NCI-H187 (cell line): ENCODE results near the gene CFAP70.

ENCODE experiments used
- DNase-seq, 2 experiments: peaks; one replicate each; lab custom pipeline; 2025; lab: John Stamatoyannopoulos, UW

Gene CFAP70

DNA sequence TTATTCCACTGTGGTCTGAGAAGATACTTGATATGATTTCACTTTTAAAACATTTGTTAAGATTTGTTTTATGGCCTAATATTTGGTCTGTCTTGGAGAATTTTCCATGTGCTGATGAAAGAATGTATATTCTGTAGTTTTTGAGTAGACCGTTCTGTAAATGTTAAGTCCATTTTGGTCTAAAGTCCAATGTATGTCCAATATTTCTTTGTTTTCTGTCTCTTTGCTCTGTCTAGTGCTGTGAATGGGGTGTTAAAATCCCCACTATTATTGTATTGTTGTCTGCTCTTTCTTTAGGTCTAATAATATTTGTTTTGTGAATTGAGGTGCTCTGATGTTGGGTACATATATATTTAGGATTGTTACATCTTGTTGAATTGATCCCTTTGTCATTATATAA, 142.9 kb downstream of the CFAP70 start:
- DNase-seq, result no peak

DNA sequence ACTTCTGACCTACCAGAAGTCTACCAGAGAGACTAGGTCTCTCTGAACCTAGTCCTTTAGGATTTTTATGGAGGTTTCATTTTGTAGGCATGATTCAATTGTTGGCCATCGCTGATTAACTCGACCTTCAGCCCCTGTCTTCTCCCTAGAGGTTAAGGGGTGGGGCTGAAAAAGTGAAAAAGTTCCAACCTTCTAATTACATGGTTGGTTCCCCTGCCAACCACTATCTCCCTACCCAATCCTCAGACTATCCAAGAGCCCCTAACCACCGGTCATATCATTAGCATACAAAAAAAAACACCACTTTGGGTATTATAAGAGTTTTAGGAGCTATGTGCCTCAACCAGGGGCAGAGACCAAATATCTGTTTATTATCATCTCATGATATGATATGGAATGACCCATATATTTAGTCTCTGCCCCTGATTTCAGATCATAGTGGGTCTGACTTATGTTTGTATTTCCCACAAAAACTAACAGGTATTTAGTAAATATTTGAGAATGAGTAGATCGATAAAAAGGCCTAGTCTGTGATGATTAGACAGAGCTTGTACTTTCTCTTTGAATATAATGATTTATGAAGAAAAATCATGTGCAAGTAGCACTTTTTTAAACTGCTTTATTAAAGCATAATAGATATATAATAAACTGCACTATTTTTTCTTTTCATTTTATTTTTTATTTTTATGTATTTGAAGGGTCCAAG, 147.4 kb downstream of the CFAP70 start:
- no peak for DNase-seq

DNA sequence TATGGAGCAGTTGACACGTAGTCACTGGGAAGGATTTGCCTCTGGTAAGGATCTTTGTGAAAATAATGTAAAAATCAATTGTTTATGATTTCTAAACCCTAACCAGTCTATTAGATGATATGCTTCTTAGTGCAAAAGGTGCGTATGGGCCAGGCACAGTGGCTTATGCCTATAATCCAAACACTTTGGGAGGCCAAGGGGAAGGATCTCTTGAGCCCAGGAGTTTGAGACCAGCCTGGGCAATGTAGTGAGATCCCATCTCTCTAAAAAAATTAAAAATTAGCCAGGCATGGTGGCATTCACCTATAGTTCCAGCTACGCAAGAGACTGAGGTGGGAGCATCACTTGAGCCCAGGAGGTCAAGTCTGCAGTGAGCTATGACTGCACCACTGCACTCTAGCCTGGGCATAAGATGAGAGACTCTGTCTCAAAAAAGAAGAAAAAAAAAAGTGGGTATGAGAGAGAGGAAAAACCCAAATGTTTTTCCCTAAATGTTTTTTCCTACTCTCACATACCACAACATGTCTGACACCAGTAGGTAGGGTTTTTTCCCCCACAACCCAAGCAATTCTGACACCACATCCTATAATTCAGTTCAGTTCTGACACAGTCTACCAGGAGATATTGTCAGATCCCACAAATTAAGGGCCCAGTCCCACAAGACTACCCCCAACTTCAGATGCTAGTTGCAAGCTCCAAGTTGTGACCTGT, 148.1 kb downstream of the CFAP70 start:
- no peak for DNase-seq

DNA sequence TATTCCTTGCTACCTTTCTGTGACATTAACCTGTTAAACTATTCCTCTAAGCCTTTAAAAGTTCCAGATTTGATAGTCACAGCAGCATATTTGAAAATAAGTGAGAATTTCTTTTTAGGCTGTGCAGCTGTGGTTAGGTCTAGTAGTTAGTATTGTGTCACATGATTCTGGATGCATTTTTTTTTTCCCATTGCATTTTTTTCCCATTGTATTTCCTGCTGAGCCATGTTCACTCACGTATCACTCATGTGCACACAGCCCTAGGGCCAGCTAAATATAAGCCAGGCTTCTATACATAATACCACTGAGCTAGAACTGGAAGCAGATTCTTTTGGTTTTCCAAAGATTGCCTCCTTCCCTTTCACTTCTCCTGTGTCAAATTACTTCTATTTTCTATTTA, 149.0 kb downstream of the CFAP70 start:
- no peak for DNase-seq

DNA sequence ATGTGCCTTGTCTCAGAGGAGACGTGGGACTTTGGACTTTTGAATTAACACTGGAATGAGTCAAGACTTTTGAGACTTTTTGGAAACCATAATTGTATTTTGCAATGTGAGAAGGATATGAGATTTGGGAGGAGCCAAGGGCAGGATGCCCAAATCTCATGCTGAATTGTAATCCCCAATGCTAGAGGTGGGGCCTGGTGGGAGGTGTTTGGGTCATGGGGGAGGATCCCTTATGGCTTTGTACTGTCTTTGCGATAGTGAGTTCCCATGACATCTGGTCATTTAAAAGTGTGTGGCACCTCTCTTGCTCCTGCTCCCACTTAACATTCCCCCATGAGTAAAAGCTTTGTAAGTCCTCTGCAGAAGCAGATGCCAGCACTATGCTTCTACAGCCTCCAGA, 150.8 kb downstream of the CFAP70 start:
- DNase-seq, result no peak

DNA sequence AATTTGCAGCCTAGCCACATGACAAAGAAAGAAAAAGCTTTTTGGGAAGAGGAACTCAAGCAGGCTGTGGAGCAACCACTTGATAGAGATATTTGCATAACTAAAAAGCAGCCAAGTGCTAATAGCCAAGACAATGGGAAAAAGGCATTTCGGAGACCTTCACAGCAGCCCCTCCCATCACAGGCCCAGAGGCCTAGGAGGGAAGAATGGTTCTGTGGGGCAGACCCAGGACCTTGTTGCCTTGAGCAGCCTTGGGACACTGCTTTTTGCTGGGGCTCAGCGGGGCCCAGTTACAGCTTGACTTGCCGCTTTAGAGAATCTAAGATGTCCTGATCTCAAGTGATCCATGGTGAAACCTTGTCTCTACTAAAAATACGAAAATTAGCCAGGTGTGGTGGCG, 152.3 kb downstream of the CFAP70 start:
- no peak for DNase-seq

DNA sequence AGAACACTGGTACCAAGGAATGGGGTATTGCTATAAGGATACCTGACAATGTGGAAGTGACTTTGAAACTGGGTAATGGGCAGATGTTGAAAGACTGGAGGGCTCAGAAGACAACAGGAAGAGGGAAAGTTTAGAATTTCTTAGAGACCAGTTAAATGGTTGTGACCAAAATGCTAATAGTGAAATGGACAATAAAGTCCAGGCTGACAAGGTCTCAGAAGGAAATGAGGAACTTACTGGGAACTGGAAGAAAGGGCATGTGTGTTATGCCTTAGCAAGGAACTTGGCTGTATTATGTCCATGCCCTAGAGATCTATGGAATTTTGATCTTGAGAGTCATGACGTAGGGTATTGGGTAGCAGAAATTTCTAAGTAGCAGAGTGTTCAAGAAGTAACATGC, 152.8 kb downstream of the CFAP70 start:
- DNase-seq, result no peak

DNA sequence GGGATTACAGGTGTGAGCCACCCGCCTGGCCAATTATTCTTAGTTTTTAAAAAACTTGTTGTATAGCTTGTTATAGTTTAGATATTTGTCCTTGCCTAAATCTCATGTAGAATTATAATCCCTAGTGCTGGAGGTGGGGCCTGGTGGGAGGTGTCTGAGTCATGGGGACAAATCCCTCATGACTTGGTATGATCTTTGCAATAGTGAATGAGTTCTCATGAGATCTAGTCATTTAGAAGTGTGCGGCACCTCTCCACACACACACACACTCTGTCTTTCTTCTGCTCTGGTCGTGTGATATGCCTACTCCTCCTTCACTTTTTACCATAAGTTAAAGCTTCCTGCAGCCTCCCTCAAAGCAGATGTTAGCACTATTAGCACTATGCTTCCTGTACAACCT, 153.6 kb downstream of the CFAP70 start:
- DNase-seq, result no peak
